Natural killer cell treated with Interleukin-12 subunit alpha and Interleukin-12 subunit beta and Interleukin-15 and Interleukin-18, amount 100 ng/mL, for 72 hours (primary cell): Measurements from ENCODE around the gene ARID5B. TPM values are rescaled to one million over a fixed set of nuclear protein-coding genes. Genes with fewer than 3 reads are reported as not detected.

Source experiments
- ATAC-seq, 2 donors: fragments of 150-1000 bp; cut with Tn5 transposase in 1 of 2; sonication (Bioruptor Pico), chemical (Tn5 transposase) in 1 of 2; 2 replicates each; pipeline ENCODE4 v1.10.0; 2021
- DNase-seq: peaks from one replicate; pipeline ENCODE4 v3.0.0; 2022; ENCODE audit warnings: low spot score
- H3K27ac Mint-ChIP-seq, 2 donors: 1 replicate in 1 of 2; 2 replicates in 1 of 2; pipeline ENCODE4 v1.8.0; 2022; ENCODE audit warnings: mixed read lengths in 2 of 2, mild to moderate bottlenecking in 1 of 2, moderate library complexity in 1 of 2
- H3K27me3 Mint-ChIP-seq, 2 donors: 1 replicate in 1 of 2; 2 replicates in 1 of 2; pipeline ENCODE4 v1.8.0; 2022; ENCODE audit warnings: mixed read lengths in 2 of 2
- H3K36me3 Mint-ChIP-seq: one replicate; pipeline ENCODE4 v1.8.0; 2022; ENCODE audit warnings: mixed read lengths
- H3K4me1 Mint-ChIP-seq, 2 donors: 1 replicate in 1 of 2; 2 replicates in 1 of 2; pipeline ENCODE4 v1.8.0; 2022; ENCODE audit warnings: low read depth in 2 of 2, mixed read lengths in 2 of 2, mild to moderate bottlenecking in 1 of 2
- H3K4me3 Mint-ChIP-seq: one replicate; pipeline ENCODE4 v1.8.0; 2022; ENCODE audit warnings: mixed read lengths
- H3K9me3 Mint-ChIP-seq: 2 replicates; pipeline ENCODE4 v1.8.0; 2022; ENCODE audit warnings: mixed read lengths
- total RNA-seq, 2 donors: library from RNA; stranded (reverse); gene quantifications; one replicate each; pipeline ENCODE4 v1.2.3, GENCODE V29; 2022

The ARID5B gene
- total RNA-seq, 2 donors from 2014 or later: 46.1 to 51.7 TPM

DNA sequence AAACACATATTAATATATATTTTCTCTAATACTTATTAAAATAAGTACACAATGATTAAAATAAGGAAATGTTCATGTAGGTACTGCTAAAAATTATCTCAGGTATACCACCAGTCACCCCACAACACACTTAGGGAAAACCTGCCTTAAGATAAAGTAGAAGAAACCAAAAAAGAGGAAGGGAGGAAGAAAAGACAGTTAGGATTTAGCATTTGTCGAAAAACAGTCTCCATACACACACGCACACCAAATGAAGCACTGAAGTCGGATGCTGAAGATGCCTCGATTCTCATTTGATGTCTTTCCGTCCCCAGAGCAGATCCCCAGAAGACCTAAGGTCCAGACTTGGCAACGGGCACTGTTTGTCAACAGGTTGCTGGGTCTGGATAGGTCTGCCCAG lies 30.0 kb upstream of the ARID5B start:
- no peak overlapping the region for H3K4me3 Mint-ChIP-seq
- H3K4me1 Mint-ChIP-seq: peaks cover 0 to 6% of the 10 kb centered on the region in 2 donors
- DNase-seq (no peak), ATAC-seq (no peak)
- H3K36me3 Mint-ChIP-seq: no peaks in the 10 kb centered on the region
- no peaks in the 10 kb centered on the region for H3K9me3 Mint-ChIP-seq
- H3K27ac Mint-ChIP-seq: no peak overlapping the region
- peaks cover 11 to 14% of the 10 kb centered on the region in 2 donors for H3K27me3 Mint-ChIP-seq

DNA sequence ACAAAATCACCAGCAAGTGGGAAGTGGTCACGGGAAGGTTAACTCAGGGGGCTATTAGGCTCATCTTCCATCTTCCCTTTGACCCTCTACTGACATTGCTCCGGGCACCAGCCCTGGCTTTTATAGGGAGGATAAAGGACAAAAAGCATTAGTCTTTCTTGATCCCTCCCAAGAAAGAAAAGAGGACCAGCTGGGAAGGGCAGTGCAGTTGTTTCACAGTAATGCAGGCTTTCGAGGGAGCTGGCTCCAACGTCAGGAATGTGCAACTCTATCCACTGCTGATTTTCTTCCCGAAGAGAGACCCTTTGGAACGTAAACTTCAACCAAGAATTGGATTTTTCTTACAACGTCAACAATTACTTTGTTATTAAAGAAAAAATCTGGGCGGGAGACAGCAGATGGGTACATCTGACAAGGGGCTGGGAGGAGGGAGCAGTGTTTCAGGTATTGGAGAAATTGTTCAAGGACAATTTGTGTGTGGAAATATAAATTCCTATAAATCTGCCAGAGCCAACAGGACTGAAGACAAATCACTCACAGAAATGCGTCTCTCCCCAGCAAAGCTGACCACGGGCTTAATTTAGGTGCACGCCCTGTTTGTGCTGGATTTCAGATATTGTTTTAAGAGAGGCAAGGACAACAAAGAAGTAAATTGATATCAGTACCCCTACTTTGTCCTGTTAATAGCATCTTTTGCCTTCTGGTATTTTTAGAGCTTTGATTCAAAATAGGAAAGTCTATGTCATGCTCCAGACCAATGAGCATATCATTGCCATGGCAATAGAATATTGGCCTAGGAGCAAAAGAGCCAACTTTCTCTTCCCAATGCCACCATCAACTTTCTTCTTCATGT lies 23.4 kb upstream of the ARID5B start:
- Mint-ChIP-seq H3K4me3 (no peak overlapping the region), H3K4me1 (peaks cover 10 to 11% of the 10 kb centered on the region in 2 donors), H3K36me3 (no peaks in the 10 kb centered on the region), H3K27ac (no peak overlapping the region), H3K27me3 (peaks cover 10 to 11% of the 10 kb centered on the region in 2 donors), H3K9me3 (no peaks in the 10 kb centered on the region)
- no peak for ATAC-seq
- no peak for DNase-seq

DNA sequence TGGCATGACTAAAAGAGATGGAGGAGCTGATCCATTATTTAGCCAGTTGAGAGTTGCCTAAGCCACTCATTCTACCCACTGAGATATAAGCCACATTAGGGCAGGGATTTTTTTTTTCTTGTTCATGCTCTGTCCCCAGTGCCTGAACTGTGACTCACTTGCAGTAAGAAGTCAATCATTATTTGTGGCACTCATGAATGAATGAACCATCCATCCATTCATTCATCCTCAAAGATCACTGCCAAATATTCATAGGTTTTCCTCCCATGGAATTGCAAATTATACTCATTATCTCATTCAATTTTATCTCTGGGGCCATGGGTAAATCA lies 22.8 kb upstream of the ARID5B start:
- Mint-ChIP-seq H3K4me3 (no peak overlapping the region), H3K9me3 (no peaks in the 10 kb centered on the region), H3K27ac (no peak overlapping the region), H3K36me3 (no peaks in the 10 kb centered on the region), H3K4me1 (peaks cover 13 to 15% of the 10 kb centered on the region in 2 donors), H3K27me3 (peaks cover 7 to 11% of the 10 kb centered on the region in 2 donors)
- no peak for DNase-seq
- no peak for ATAC-seq

DNA sequence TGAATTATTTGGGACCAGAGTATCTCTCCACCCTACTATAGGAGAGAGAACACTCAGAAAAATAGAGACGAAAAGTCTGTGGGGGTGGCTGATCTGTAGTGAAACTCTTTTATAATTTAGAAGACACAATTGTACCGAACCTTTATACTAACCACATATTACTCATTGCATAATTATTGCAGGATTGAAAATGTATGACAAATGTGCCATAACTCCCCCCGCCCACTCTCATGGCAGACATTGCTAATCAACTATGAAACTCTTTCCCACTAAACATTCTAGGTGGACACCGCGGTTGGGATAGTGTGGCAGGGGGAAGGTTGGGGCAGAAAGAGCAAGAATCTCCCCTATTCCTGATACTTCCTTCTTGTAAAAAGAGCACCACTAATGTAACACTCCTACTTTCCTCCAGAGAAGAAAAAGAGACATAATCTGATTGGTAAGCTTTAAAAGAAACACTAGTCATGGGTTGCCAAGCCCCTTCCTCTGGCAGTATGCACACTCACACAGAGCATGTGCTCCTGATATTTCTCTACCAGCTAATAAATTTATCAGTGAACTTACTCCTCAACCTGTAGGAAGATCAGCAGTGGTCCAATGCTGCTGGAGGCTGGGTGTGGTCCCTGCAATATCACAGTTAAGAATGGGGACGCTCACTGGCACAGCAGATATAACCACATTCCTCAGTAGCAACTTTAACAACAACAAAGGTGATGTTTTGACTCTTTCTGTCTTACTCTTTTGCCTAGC lies 18.7 kb upstream of the ARID5B start:
- Mint-ChIP-seq H3K27me3 (peaks cover 2 to 4% of the 10 kb centered on the region in 2 donors), H3K36me3 (peaks cover 7% of the 10 kb centered on the region), H3K27ac (peak overlapping the region; percentile 61 to 83), H3K9me3 (no peaks in the 10 kb centered on the region), H3K4me3 (peak overlapping the region; percentile 27), H3K4me1 (peaks cover 18 to 21% of the 10 kb centered on the region in 2 donors)
- DNase-seq (peak; percentile 72), ATAC-seq (peak; percentile 73 to 80)

DNA sequence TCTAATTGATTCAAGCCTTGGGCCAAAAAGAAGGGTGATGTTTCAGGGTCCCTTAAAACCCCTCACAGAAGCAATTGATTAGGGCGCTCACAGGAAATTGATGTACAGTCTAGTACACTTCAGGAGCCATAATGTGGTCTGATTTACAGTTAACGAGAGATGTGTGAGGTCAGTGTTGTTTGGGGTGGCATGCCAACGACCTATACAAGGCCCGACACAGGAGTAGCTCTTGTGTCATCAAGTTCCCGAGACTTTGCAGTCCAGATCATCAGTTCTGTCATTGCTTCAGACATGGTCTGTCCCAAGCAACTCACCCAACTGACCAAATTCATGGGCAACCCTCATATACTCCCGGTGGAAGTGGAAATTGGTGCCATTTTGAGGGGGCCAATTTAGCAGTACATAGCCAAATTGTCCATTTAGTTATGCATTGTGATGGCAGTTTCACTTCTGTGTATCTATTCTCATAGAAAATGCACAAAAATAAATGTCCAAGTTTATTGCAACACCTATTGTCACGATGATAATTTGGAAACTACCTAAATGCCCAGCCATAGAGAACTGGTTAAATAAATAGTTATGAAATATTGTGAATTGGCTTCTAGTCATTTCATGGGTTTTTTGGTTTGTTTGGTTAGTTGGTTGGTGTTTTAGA lies 18.0 kb upstream of the ARID5B start:
- H3K36me3 Mint-ChIP-seq: peaks cover 7% of the 10 kb centered on the region
- H3K4me3 Mint-ChIP-seq: peak overlapping the region; percentile 8
- DNase-seq (no peak), ATAC-seq (peak; percentile 48 to 68)
- peaks cover 2 to 4% of the 10 kb centered on the region in 2 donors for H3K27me3 Mint-ChIP-seq
- H3K9me3 Mint-ChIP-seq: no peaks in the 10 kb centered on the region
- peak overlapping the region; percentile 61 to 83 for H3K27ac Mint-ChIP-seq
- H3K4me1 Mint-ChIP-seq: peaks cover 18 to 21% of the 10 kb centered on the region in 2 donors

DNA sequence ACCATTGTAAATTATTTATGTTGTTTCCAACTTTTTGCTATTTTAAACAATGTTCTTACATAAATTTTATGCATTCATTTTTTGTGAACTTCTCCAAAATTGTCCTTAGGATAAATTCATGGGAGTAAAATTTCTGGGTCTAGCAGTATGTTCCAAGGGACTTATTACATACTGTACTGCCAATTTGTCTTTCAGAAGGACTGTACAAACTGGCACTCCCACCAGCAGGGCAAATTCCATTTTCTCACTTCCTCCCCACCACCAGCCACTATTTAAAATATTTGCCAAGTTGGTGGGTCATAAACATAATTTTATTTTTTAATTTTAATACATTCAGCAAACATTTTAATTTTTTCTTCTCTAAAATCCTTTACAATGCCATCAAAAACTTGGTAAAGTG lies 13.7 kb upstream of the ARID5B start:
- ATAC-seq: no peak
- peaks cover 15% of the 10 kb centered on the region in 2 donors for H3K4me1 Mint-ChIP-seq
- H3K4me3 Mint-ChIP-seq: no peak overlapping the region
- H3K36me3 Mint-ChIP-seq: peaks cover 7% of the 10 kb centered on the region
- peaks cover 4% of the 10 kb centered on the region in 2 donors for H3K27me3 Mint-ChIP-seq
- no peaks in the 10 kb centered on the region for H3K9me3 Mint-ChIP-seq
- no peak for DNase-seq
- H3K27ac Mint-ChIP-seq: no peak overlapping the region

DNA sequence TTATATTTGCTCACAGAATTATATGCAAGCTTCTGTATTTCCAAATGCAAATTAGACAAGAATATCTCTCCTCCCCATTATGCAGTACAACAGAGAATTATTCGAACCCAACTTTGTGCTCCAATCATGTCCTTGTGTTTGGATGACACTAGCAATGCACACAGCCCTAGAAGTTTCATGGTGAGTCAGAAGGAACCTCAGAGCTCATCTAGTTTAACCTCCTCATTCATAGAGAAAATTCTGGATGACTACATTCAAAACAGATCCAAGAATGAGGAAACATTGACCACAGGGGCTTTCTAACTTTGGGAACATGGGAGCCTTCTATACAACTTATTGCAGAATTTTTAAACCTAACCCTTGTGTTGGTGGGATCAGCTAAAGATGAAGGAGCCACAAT lies 12.8 kb upstream of the ARID5B start:
- Mint-ChIP-seq H3K9me3 (no peaks in the 10 kb centered on the region), H3K4me3 (no peak overlapping the region), H3K4me1 (peaks cover 8% of the 10 kb centered on the region in 2 donors), H3K27me3 (peaks cover 4% of the 10 kb centered on the region in 2 donors), H3K27ac (no peak overlapping the region), H3K36me3 (peaks cover 7% of the 10 kb centered on the region)
- DNase-seq (no peak), ATAC-seq (no peak)

DNA sequence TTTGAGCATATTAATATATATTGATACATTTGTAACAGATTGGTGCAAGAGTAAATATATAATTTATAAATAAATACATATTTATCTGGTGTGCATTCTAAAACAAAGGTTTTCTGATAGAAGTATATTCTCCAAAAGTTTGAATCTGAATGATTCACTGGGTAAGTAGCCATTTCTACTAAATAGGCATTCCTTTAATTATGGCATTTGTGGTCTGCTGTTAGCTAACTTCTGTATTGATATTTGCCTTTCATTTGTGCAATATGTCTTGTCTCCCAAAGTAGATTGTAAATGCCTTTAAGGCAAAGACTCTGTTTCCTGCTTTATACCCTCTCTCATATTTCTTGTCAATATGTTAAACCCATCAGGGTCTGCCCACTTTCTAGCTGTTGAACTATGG lies 11.1 kb upstream of the ARID5B start:
- DNase-seq (no peak), ATAC-seq (no peak)
- H3K27ac Mint-ChIP-seq: no peak overlapping the region
- H3K4me3 Mint-ChIP-seq: no peak overlapping the region
- peaks cover 0 to 7% of the 10 kb centered on the region in 2 donors for H3K4me1 Mint-ChIP-seq
- H3K36me3 Mint-ChIP-seq: no peaks in the 10 kb centered on the region
- H3K9me3 Mint-ChIP-seq: no peaks in the 10 kb centered on the region
- peaks cover 0 to 2% of the 10 kb centered on the region in 2 donors for H3K27me3 Mint-ChIP-seq

DNA sequence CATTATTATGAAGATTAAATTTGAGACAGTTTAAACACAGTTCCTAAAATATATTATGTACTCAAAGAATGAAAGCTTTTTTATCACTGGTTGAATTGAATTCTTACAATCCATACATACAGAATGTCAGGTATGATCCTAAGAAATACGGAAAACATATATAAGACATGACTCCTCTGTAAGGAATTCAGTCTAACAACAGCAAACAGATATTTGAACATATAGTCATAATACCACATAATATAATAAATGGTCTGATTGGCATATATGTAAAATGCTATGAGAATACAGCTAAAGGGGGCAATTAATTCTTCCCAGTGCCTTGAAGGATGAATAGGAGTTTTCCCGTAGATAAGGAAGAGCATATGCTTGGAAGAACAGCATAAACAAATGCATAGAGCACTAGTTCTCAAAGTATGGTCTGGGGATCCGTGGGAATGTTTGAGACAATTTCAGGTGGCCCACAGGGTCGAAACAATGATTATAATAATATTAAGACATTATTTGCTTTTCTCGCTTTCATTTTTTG lies 10.6 kb upstream of the ARID5B start:
- DNase-seq (no peak), ATAC-seq (no peak)
- Mint-ChIP-seq H3K9me3 (no peaks in the 10 kb centered on the region), H3K4me1 (peaks cover 0 to 7% of the 10 kb centered on the region in 2 donors), H3K27ac (no peak overlapping the region), H3K4me3 (no peak overlapping the region), H3K27me3 (peaks cover 0 to 2% of the 10 kb centered on the region in 2 donors), H3K36me3 (no peaks in the 10 kb centered on the region)

DNA sequence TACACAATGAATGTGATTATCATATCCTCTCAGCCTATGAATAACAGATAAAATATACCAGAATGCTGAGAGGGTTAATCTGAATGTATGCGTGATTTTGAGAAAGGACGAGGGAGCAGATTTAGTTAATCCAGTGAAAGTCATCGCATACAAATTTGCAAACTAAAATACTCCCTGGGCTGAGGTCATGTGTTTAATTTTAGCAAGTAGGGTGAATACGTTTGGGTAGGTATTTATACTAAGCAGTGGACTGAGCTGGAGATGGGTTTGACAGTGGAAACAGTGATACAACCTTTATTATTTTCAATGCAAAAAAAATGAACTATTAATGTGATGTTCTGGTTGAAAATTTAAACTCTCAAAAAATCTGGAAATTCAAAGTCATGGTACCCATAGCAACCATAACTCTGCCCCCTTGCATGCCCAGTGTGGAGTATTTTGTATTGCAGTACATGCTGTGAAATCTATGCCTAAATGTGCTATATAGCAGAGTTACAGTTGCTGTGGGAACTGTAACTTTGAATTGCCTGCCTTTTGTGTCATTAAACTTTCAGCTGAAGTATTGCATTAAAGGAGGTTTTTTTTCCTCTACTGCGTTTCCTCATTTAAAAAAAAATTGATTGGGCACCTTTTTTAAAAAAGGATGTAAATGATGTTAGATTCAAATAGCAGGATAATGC lies 9.5 kb upstream of the ARID5B start:
- DNase-seq (no peak), ATAC-seq (no peak)
- Mint-ChIP-seq H3K36me3 (no peaks in the 10 kb centered on the region), H3K4me3 (no peak overlapping the region), H3K9me3 (no peaks in the 10 kb centered on the region), H3K27ac (no peak overlapping the region), H3K4me1 (peaks cover 5 to 12% of the 10 kb centered on the region in 2 donors), H3K27me3 (peaks cover 0 to 2% of the 10 kb centered on the region in 2 donors)

DNA sequence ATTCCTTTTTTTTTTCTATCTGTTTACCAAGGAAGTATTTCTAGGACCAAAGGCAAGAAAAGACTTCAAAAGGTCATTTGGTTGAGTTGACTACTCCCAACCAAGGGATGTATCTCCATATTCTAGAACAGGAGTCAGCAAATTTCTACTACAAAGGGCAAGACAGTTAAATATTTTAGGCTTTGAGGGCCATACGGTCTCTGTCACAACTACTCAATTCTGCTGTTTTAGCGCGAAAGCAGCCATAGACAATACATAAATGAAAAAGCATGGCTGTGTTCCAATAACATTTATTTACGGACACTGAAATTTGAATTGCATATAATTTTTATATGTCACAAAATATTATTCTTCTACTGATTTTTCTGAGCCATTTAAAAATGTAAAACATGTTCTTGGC lies 8.5 kb upstream of the ARID5B start:
- ATAC-seq (no peak), DNase-seq (no peak)
- no peaks in the 10 kb centered on the region for H3K36me3 Mint-ChIP-seq
- peaks cover 0 to 2% of the 10 kb centered on the region in 2 donors for H3K27me3 Mint-ChIP-seq
- no peak overlapping the region for H3K27ac Mint-ChIP-seq
- H3K4me3 Mint-ChIP-seq: no peak overlapping the region
- H3K9me3 Mint-ChIP-seq: no peaks in the 10 kb centered on the region
- peaks cover 12 to 21% of the 10 kb centered on the region in 2 donors for H3K4me1 Mint-ChIP-seq

DNA sequence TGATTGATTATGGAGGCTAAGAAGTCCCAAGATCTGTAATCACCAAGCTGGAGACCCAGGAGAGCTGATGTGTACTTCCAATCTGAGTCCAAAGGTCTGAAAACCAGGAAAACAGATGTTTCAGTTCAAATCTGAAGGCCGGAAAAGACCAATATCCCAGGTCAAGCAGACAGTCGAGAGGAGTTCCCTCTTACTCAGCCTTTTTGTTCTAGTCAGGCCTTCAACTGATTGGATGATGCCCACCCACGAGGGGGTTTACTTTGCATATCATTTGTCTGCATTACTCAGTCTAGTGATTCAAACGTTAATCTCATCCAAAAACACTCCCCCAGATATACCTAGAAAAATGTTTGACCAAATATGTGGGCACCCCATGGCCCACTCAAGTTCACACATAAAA lies 7.4 kb upstream of the ARID5B start:
- peak overlapping the region in 1 of 2 donors; percentile 22 for H3K27ac Mint-ChIP-seq
- H3K4me3 Mint-ChIP-seq: no peak overlapping the region
- H3K27me3 Mint-ChIP-seq: no peaks in the 10 kb centered on the region
- no peak for ATAC-seq
- no peak for DNase-seq
- H3K36me3 Mint-ChIP-seq: no peaks in the 10 kb centered on the region
- peaks cover 23 to 28% of the 10 kb centered on the region in 2 donors for H3K4me1 Mint-ChIP-seq
- no peaks in the 10 kb centered on the region for H3K9me3 Mint-ChIP-seq

DNA sequence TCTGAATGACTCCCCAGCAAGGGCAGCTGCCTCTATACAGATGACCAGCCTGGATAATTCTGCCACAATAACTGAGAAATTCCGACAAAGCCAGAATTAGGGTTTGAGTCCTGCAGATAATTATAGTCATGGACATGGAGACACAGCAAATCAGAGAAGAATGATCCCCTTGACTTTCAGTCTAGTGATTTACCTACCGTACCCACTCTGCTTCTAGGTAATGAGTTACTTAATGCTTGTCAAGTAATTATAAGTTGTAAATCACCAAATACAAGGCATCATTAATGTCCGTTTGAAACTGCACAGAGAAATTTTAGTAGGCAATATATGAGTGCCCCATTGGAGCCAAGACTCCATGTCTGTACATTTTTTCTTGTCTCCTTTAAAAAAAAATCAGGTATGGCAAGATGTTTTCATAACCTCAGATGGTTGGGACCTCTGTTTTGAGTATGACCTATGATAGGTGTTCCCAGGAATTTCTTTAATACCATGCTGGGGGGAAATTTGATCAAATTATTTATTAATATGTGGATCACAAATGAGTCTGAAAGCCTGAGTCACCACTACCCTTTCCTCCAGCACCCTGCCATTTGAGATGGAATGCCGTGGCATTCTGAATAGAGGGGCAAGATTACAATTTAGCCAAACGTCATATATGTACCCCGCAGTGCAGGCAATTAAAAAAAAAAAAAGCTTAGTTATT lies 5.5 kb upstream of the ARID5B start:
- peak overlapping the region in 1 of 2 donors; percentile 93 for H3K27ac Mint-ChIP-seq
- H3K4me3 Mint-ChIP-seq: no peak overlapping the region
- ATAC-seq: no peak
- H3K4me1 Mint-ChIP-seq: peaks cover 36 to 37% of the 10 kb centered on the region in 2 donors
- DNase-seq: no peak
- H3K27me3 Mint-ChIP-seq: no peaks in the 10 kb centered on the region
- no peaks in the 10 kb centered on the region for H3K9me3 Mint-ChIP-seq
- H3K36me3 Mint-ChIP-seq: no peaks in the 10 kb centered on the region
